Measurements from ENCODE around the gene DROSHA.

- TF ChIP-seq CTCF (IDR thresholded peaks at IDR 0.05; ENCODE audit: low read depth, low read length), result no peak
- no peak for TF ChIP-seq POLR2A (IDR thresholded peaks at IDR 0.05; ENCODE audit: extremely low read depth, insufficient read length)
- no peak for TF ChIP-seq MAX (IDR thresholded peaks at IDR 0.05; ENCODE audit: low read depth, low read length)
These were observed 123.1 kb downstream of the DROSHA start for GRCh38 chr5:31408814-31409213.

Data from NB4 (cell line).